ENCODE data around the gene SCN1A. TPM values are rescaled to one million over a fixed set of nuclear protein-coding genes. Genes with fewer than 3 reads are reported as not detected.

The SCN1A gene
- total RNA-seq, 1 donor = 0.72 TPM

DNA sequence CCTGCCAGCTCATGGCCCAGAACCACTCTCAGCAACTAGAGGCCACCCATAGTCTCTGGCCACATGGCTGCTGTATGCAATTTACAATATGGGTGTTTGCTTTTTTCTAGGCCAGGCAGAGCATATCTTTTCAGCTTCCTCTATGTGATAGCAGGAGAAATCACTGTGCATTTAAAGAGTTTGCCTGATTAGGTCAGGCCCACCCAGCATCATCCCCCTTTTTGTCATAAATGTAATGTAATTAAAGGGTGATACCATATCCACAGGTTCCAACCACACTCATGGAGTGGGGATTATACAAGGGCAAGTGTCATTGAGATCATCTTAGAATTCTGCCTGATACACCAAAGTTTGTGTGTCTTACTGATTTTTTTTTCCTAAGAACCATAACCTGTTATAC lies 102.5 kb downstream of the SCN1A start:
- Histone ChIP-seq H3K9me3 (ENCODE audit: low read depth, low read length) (no peaks in the 10 kb centered on the region), H2AFZ (ENCODE audit: low read length) (no peak overlapping the region), H3K27me3 (ENCODE audit: insufficient read depth, low read length) (no peaks in the 10 kb centered on the region), H3K4me2 (ENCODE audit: insufficient read depth, low read length) (no peak overlapping the region), H3K4me1 (ENCODE audit: insufficient read depth, low read length) (no peaks in the 10 kb centered on the region), H4K20me1 (ENCODE audit: insufficient read depth, low read length) (no peaks in the 10 kb centered on the region), H3K4me3 (ENCODE audit: insufficient read depth, low read length) (no peak overlapping the region), H3K79me2 (ENCODE audit: insufficient read depth, low read length) (no peaks in the 10 kb centered on the region), H3K27ac (ENCODE audit: low read depth, low read length) (no peak overlapping the region), H3K36me3 (ENCODE audit: insufficient read depth, low read length) (no peaks in the 10 kb centered on the region)
- DNase-seq (ENCODE audit: insufficient read length, low spot score, missing footprints) = no peak
- TF ChIP-seq, protein P1, sequence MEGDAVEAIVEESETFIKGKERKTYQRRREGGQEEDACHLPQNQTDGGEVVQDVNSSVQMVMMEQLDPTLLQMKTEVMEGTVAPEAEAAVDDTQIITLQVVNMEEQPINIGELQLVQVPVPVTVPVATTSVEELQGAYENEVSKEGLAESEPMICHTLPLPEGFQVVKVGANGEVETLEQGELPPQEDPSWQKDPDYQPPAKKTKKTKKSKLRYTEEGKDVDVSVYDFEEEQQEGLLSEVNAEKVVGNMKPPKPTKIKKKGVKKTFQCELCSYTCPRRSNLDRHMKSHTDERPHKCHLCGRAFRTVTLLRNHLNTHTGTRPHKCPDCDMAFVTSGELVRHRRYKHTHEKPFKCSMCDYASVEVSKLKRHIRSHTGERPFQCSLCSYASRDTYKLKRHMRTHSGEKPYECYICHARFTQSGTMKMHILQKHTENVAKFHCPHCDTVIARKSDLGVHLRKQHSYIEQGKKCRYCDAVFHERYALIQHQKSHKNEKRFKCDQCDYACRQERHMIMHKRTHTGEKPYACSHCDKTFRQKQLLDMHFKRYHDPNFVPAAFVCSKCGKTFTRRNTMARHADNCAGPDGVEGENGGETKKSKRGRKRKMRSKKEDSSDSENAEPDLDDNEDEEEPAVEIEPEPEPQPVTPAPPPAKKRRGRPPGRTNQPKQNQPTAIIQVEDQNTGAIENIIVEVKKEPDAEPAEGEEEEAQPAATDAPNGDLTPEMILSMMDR (IDR thresholded peaks at IDR 0.05; ENCODE audit: extremely low read depth, low read depth, low read length) = no peak

DNA sequence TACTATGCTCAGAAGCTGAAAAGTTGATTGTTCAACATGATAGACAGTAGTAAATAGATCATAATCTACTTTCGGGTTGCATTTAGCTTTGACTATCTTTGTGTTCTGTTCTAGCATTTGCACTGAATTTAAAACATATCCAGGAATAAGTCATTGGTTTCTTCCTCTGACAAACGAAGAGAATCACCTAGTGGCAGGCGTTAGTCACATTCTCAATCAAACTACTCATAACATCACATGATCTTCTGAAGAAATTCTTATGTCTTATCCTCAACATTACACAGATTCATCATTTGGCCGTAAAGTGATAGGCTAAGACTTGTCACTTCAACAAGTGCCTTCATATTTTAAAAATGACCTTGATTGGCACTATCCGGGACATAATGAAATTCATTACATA lies 110.6 kb downstream of the SCN1A start:
- H4K20me1 ChIP-seq (ENCODE audit: insufficient read depth, low read length) = no peaks in the 10 kb centered on the region
- H3K4me1 ChIP-seq (ENCODE audit: insufficient read depth, low read length) = no peaks in the 10 kb centered on the region
- no peaks in the 10 kb centered on the region for H3K79me2 ChIP-seq (ENCODE audit: insufficient read depth, low read length)
- no peaks in the 10 kb centered on the region for H3K27me3 ChIP-seq (ENCODE audit: insufficient read depth, low read length)
- no peaks in the 10 kb centered on the region for H3K9me3 ChIP-seq (ENCODE audit: low read depth, low read length)
- TF ChIP-seq, protein P1 (IDR thresholded peaks at IDR 0.05; ENCODE audit: extremely low read depth, low read depth, low read length) = no peak
- no peak overlapping the region for H3K4me2 ChIP-seq (ENCODE audit: insufficient read depth, low read length)
- H3K36me3 ChIP-seq (ENCODE audit: insufficient read depth, low read length) = no peaks in the 10 kb centered on the region
- H3K27ac ChIP-seq (ENCODE audit: low read depth, low read length) = no peak overlapping the region
- no peak overlapping the region for H3K4me3 ChIP-seq (ENCODE audit: insufficient read depth, low read length)
- no peak for DNase-seq (ENCODE audit: insufficient read length, low spot score, missing footprints)
- no peak overlapping the region for H2AFZ ChIP-seq (ENCODE audit: low read length)

DNA sequence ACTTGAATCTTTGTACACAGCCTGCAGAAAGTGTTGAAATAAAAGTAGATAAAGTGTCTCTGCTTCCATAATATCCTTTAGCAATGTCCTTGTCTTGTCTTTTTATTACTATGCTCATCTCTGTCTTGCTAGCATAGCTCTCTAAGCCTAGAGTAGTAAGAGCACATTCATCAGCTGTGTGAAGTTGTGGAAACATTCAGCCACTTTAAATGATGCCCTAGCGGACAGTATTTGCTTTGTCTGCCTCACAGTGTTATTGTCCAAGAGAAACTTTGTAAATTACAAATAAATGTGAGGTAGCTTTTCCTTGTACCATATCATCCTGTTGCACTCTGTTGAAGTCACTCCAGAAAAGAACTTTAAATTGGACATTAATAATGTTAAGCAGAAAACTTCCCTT lies 113.9 kb downstream of the SCN1A start:
- Histone ChIP-seq H3K79me2 (ENCODE audit: insufficient read depth, low read length) (no peaks in the 10 kb centered on the region), H2AFZ (ENCODE audit: low read length) (no peak overlapping the region), H3K4me2 (ENCODE audit: insufficient read depth, low read length) (no peak overlapping the region), H3K4me1 (ENCODE audit: insufficient read depth, low read length) (no peaks in the 10 kb centered on the region), H4K20me1 (ENCODE audit: insufficient read depth, low read length) (no peaks in the 10 kb centered on the region), H3K4me3 (ENCODE audit: insufficient read depth, low read length) (no peak overlapping the region), H3K9me3 (ENCODE audit: low read depth, low read length) (no peaks in the 10 kb centered on the region), H3K27ac (ENCODE audit: low read depth, low read length) (no peak overlapping the region), H3K36me3 (ENCODE audit: insufficient read depth, low read length) (no peaks in the 10 kb centered on the region), H3K27me3 (ENCODE audit: insufficient read depth, low read length) (no peaks in the 10 kb centered on the region)
- TF ChIP-seq, protein P1 (IDR thresholded peaks at IDR 0.05; ENCODE audit: extremely low read depth, low read depth, low read length) = peak; percentile 23
- no peak for DNase-seq (ENCODE audit: insufficient read length, low spot score, missing footprints)

GRCh38 chr2:166011660-166012059 lies 116.2 kb downstream of the SCN1A start:
- Histone ChIP-seq H3K9me3 (ENCODE audit: low read depth, low read length) (no peaks in the 10 kb centered on the region), H3K79me2 (ENCODE audit: insufficient read depth, low read length) (no peaks in the 10 kb centered on the region), H3K36me3 (ENCODE audit: insufficient read depth, low read length) (no peaks in the 10 kb centered on the region), H3K4me2 (ENCODE audit: insufficient read depth, low read length) (no peak overlapping the region), H3K27ac (ENCODE audit: low read depth, low read length) (no peak overlapping the region), H3K4me3 (ENCODE audit: insufficient read depth, low read length) (no peak overlapping the region), H4K20me1 (ENCODE audit: insufficient read depth, low read length) (no peaks in the 10 kb centered on the region), H3K27me3 (ENCODE audit: insufficient read depth, low read length) (no peaks in the 10 kb centered on the region), H2AFZ (ENCODE audit: low read length) (no peak overlapping the region), H3K4me1 (ENCODE audit: insufficient read depth, low read length) (no peaks in the 10 kb centered on the region)
- TF ChIP-seq, protein P1 (IDR thresholded peaks at IDR 0.05; ENCODE audit: extremely low read depth, low read depth, low read length) = no peak
- no peak for DNase-seq (ENCODE audit: insufficient read length, low spot score, missing footprints)
